Fibroblast of lung (primary cell): ENCODE data around the gene TFCP2. TPM values are rescaled to one million over a fixed set of nuclear protein-coding genes. Genes with fewer than 3 reads are reported as not detected.
A peak's percentile ranks its signal among the peaks of the same experiment; 100 is the strongest.

Experiments used
- DNase-seq, 2 donors: peaks; one replicate each; pipeline versions ENCODE4 v3.0.0 to v3.0.0-alpha.2; 2010; ENCODE audit warnings: low read depth in 2 of 2
- H2AFZ ChIP-seq: 2 replicates; pipeline ENCODE4 v1.5.1; 2012; ENCODE audit warnings: low read length, control low read depth, inconsistent platforms
- H3K27ac ChIP-seq: 2 replicates; pipeline ENCODE4 v1.5.1; 2011; ENCODE audit warnings: low read length, control low read depth; ENCODE audit not compliant: insufficient read depth
- H3K27me3 ChIP-seq: 2 replicates; pipeline ENCODE4 v1.5.1; 2011; ENCODE audit warnings: mild to moderate bottlenecking, low read length; ENCODE audit not compliant: control insufficient read depth, insufficient read depth
- H3K36me3 ChIP-seq: 2 replicates; pipeline ENCODE4 v1.5.1; 2011; ENCODE audit warnings: low read length; ENCODE audit not compliant: control insufficient read depth, insufficient read depth
- H3K4me1 ChIP-seq: 2 replicates; pipeline ENCODE4 v1.5.1; 2011; ENCODE audit warnings: low read length; ENCODE audit not compliant: control insufficient read depth, insufficient read depth; ENCODE audit errors: extremely low read depth
- H3K4me2 ChIP-seq: 2 replicates; pipeline ENCODE4 v1.5.1; 2011; ENCODE audit warnings: low read length, control low read depth; ENCODE audit not compliant: insufficient read depth; ENCODE audit errors: extremely low read depth
- H3K4me3 ChIP-seq, 4 experiments: fragments of 200-600 bp in 1 of 4; sonication (generic) in 1 of 4; replicated peaks in 1 of 4; 2 replicates each; pipeline ENCODE4 v1.5.1; 2011 to 2016; ENCODE audit warnings: low read length in 4 of 4, low read depth in 3 of 4, mild to moderate bottlenecking in 3 of 4, control low read depth in 2 of 4, inconsistent platforms in 1 of 4, mixed read lengths in 1 of 4; ENCODE audit not compliant: insufficient read depth in 1 of 4; ENCODE audit errors: control extremely low read depth in 1 of 4
- H3K79me2 ChIP-seq: 2 replicates; pipeline ENCODE4 v1.5.1; 2012; ENCODE audit warnings: mild to moderate bottlenecking, low read length, inconsistent platforms; ENCODE audit not compliant: control insufficient read depth, insufficient read depth
- H3K9ac ChIP-seq: 2 replicates; pipeline ENCODE4 v1.5.1; 2011; ENCODE audit warnings: mild to moderate bottlenecking, low read length, control low read depth; ENCODE audit not compliant: insufficient read depth
- H3K9me3 ChIP-seq: 2 replicates; pipeline ENCODE4 v1.5.1; 2012; ENCODE audit warnings: low read depth, low read length; ENCODE audit not compliant: control insufficient read depth, insufficient read depth
- H4K20me1 ChIP-seq: 2 replicates; pipeline ENCODE4 v1.5.1; 2011; ENCODE audit warnings: low read length; ENCODE audit not compliant: control insufficient read depth, insufficient read depth; ENCODE audit errors: extremely low read depth
- EZH2 ChIP-seq: IDR thresholded peaks from 2 replicates; pipeline ENCODE4 v1.5.1; 2012; ENCODE audit warnings: low read length, control low read depth, mild to moderate bottlenecking; ENCODE audit errors: missing control alignments
- polyA plus RNA-seq, 2 donors: library from polyadenylated mRNA; depleted of rRNA in 1 of 2; stranded (reverse) in 1 of 2; unstranded in 1 of 2; fragments of >200 nt; gene quantifications; 2 replicates each; pipeline ENCODE4 v1.2.1, GENCODE V29; 2011 to 2012; ENCODE audit warnings: missing spikeins in 1 of 2
- total RNA-seq: library from RNA; depleted of rRNA; stranded (reverse); fragments of >200 nt; gene quantifications from 2 replicates; pipeline ENCODE4 v1.2.1, GENCODE V29; 2014
- TF ChIP-seq, protein P1 (sequence below), 2 donors: IDR thresholded peaks in 1 of 2; conservative IDR thresholded peaks in 1 of 2; 1 replicate in 1 of 2; 2 replicates in 1 of 2; pipeline ENCODE4 v1.5.1; 2011 to 2012; ENCODE audit warnings: low read length in 2 of 2, control low read depth in 1 of 2, inconsistent platforms in 1 of 2, low read depth in 1 of 2, mild to moderate bottlenecking in 1 of 2

Gene TFCP2
- total and polyA plus RNA-seq, 2 donors (not counting 1 experiment from before 2014, with no cell fraction given): 9.4 to 23.0 TPM

DNA sequence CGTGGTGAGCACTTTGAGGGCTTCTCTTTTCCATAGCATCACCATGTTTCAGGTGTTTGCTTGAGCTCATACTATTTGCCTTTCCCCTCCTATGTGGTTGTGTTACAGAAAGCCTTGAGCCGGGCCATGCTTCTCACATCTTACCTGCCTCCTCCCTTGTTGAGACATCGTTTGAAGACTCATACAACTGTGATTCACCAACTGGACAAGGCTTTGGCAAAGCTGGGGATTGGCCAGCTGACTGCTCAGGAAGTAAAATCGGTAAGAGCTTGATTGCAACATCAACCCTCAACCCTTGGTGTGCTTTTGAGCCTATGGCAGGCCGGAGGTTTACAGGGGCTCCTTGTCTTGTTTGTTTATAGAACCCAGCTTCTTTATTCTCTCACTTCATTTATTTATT is 116.7 kb downstream of the TFCP2 start:
- no peaks in the 10 kb centered on the region for H3K9me3 ChIP-seq
- peak; percentile 49 to 51 for DNase-seq
- no peak overlapping the region for H3K9ac ChIP-seq
- H3K27ac ChIP-seq: no peak overlapping the region
- no peaks in the 10 kb centered on the region for H3K79me2 ChIP-seq
- H3K27me3 ChIP-seq: no peaks in the 10 kb centered on the region
- H3K36me3 ChIP-seq: peaks cover 11% of the 10 kb centered on the region
- H2AFZ ChIP-seq: no peak overlapping the region
- no peak overlapping the region for H3K4me3 ChIP-seq
- no peak overlapping the region for H3K4me2 ChIP-seq
- H4K20me1 ChIP-seq: no peaks in the 10 kb centered on the region
- no peaks in the 10 kb centered on the region for H3K4me1 ChIP-seq
- TF ChIP-seq, protein P1, sequence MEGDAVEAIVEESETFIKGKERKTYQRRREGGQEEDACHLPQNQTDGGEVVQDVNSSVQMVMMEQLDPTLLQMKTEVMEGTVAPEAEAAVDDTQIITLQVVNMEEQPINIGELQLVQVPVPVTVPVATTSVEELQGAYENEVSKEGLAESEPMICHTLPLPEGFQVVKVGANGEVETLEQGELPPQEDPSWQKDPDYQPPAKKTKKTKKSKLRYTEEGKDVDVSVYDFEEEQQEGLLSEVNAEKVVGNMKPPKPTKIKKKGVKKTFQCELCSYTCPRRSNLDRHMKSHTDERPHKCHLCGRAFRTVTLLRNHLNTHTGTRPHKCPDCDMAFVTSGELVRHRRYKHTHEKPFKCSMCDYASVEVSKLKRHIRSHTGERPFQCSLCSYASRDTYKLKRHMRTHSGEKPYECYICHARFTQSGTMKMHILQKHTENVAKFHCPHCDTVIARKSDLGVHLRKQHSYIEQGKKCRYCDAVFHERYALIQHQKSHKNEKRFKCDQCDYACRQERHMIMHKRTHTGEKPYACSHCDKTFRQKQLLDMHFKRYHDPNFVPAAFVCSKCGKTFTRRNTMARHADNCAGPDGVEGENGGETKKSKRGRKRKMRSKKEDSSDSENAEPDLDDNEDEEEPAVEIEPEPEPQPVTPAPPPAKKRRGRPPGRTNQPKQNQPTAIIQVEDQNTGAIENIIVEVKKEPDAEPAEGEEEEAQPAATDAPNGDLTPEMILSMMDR (conservative IDR thresholded peaks at IDR 0.05 in 1 of 2, IDR thresholded peaks at IDR 0.05 in 1 of 2; ENCODE audit: low read depth in 1 of 2, low read length in 2 of 2): no peak
- TF ChIP-seq EZH2: no peak

DNA sequence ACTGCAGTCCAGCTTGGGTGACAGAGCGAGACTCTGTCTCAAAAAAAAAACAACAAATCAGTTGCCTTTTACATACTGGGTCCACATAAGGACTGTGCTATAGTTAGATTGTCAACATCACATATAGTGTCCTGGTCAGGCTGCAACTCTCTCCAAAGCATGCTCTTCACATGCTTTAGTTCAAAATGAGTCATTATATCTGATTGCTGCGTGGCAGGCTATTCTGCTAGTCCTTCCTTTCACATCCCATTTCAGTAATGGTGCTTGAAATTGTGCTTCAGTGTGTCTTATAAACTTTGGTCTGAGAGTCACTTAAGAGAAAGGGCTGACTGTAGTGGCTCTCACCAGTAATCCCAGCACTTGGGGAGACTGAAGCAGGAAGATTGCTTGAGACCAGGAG is 117.9 kb downstream of the TFCP2 start:
- TF ChIP-seq, protein P1 (conservative IDR thresholded peaks at IDR 0.05 in 1 of 2, IDR thresholded peaks at IDR 0.05 in 1 of 2; ENCODE audit: low read depth in 1 of 2, low read length in 2 of 2): no peak
- no peak for TF ChIP-seq EZH2
- Histone ChIP-seq H3K79me2 (no peaks in the 10 kb centered on the region), H3K4me3 (no peak overlapping the region), H3K9me3 (no peaks in the 10 kb centered on the region), H3K36me3 (peaks cover 11% of the 10 kb centered on the region), H3K27ac (no peak overlapping the region), H3K4me2 (no peak overlapping the region), H3K27me3 (no peaks in the 10 kb centered on the region), H2AFZ (no peak overlapping the region), H4K20me1 (no peaks in the 10 kb centered on the region), H3K9ac (no peak overlapping the region), H3K4me1 (no peaks in the 10 kb centered on the region)
- DNase-seq: no peak

DNA sequence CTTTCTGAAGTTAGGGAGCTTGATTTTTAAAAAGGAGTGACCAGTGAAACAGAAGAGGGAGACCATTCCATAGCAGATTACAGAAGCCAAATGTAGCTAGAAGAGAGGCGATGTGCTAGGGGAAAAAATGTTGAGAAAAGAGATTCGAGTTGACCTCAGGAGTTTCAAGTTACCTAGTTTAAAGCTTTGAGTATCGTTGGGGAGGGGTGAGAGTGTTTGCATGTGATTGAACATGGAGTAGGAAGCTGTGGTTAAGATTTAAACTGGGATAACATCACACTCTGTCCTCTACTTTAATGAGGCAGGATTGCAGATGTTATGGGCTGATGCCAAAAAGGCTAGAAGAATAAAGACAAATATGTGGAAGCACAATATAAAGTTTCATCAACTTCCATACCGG is 121.1 kb downstream of the TFCP2 start:
- TF ChIP-seq, protein P1 (conservative IDR thresholded peaks at IDR 0.05 in 1 of 2, IDR thresholded peaks at IDR 0.05 in 1 of 2; ENCODE audit: low read depth in 1 of 2, low read length in 2 of 2): no peak
- no peak for TF ChIP-seq EZH2
- no peaks in the 10 kb centered on the region for H3K27me3 ChIP-seq
- H3K79me2 ChIP-seq: peaks cover 17% of the 10 kb centered on the region
- H3K4me3 ChIP-seq: no peak overlapping the region
- H3K4me2 ChIP-seq: no peak overlapping the region
- H2AFZ ChIP-seq: no peak overlapping the region
- H3K4me1 ChIP-seq: peaks cover 5% of the 10 kb centered on the region
- no peaks in the 10 kb centered on the region for H4K20me1 ChIP-seq
- DNase-seq: no peak
- no peaks in the 10 kb centered on the region for H3K9me3 ChIP-seq
- H3K27ac ChIP-seq: no peak overlapping the region
- peaks cover 5% of the 10 kb centered on the region for H3K36me3 ChIP-seq
- no peak overlapping the region for H3K9ac ChIP-seq
